HepG2 (cell line): ENCODE data around the gene C12orf43. TPM values are rescaled to one million over a fixed set of nuclear protein-coding genes. Genes with fewer than 3 reads are reported as not detected.

ENCODE experiments used
- ATAC-seq: fragments of 200-7000 bp; cut with Tn5 transposase; 3 replicates; pipeline ENCODE4 v1.9.1; 2020; ENCODE audit warnings: mild to moderate bottlenecking, moderate library complexity
- BruUV-seq: library from RNA; stranded (reverse); fragments of 400-500 nt; replicated peaks from 2 replicates; lab custom pipeline; 2021; lab: Mats Ljungman, UMichigan
- CTCF ChIA-PET: fragments of 300-600 bp; formaldehyde crosslinking; extraction: SDS; loops from one replicate; lab custom pipeline; 2021; ENCODE audit warnings: low total read pairs, inconsistent platforms, low intra/inter-chr PET ratio; lab: Yijun Ruan, JAX
- POLR2A ChIA-PET: fragments of 350-600 bp; sonication (Branson Sonifier 250); formaldehyde crosslinking; loops from one replicate; lab custom pipeline; 2020; ENCODE audit warnings: antibody characterized with exemption, inconsistent platforms; lab: Yijun Ruan, JAX
- DNase-seq: peaks from one replicate; pipeline ENCODE4 v3.0.0-alpha.2; 2015; ENCODE audit warnings: low spot score
- FAIRE-seq: peaks from 3 replicates; lab custom pipeline; 2011; peaks lifted over from hg19 to GRCh38; lab: Jason Lieb, UNC
- H2AFZ ChIP-seq: one replicate; pipeline ENCODE4 v1.6.1; 2011; ENCODE audit warnings: low read length, inconsistent platforms
- H3K27ac ChIP-seq: fragments of 300-600 bp; 3 replicates; pipeline ENCODE4 v1.8.0; 2011; ENCODE audit warnings: mixed run types, mild to moderate bottlenecking, mixed read lengths, low read length, inconsistent platforms; ENCODE audit not compliant: insufficient read depth; ENCODE audit errors: extremely low read length
- H3K27me3 ChIP-seq, 2 experiments: fragments of 200-600 bp in 1 of 2; 2 replicates in 1 of 2; 3 replicates in 1 of 2; pipeline versions ENCODE4 v1.6.0 to v1.8.0; 2011; ENCODE audit warnings: low read length in 2 of 2, mild to moderate bottlenecking in 2 of 2, moderate library complexity in 2 of 2, inconsistent platforms in 1 of 2; ENCODE audit not compliant: insufficient read depth in 2 of 2, control insufficient read depth in 1 of 2
- H3K36me3 ChIP-seq, 2 experiments: fragments of 200-600 bp in 1 of 2; replicated peaks in 1 of 2; 2 replicates in 1 of 2; 3 replicates in 1 of 2; pipeline versions ENCODE4 v1.5.1 to v1.8.0; 2011; ENCODE audit warnings: low read length in 2 of 2, inconsistent platforms in 1 of 2; ENCODE audit not compliant: insufficient read depth in 2 of 2, control insufficient read depth in 1 of 2
- H3K4me1 ChIP-seq: 2 replicates; pipeline ENCODE4 v1.5.1; 2012; ENCODE audit warnings: low read length, inconsistent platforms; ENCODE audit not compliant: insufficient read depth
- H3K4me2 ChIP-seq: 2 replicates; pipeline ENCODE4 v1.6.0; 2011; ENCODE audit warnings: low read depth, low read length, inconsistent platforms
- H3K4me3 ChIP-seq, 3 experiments: fragments of 200-600 bp in 1 of 3; sonication (generic), shearing (Covaris generic) in 1 of 3; replicated peaks in 1 of 3; 2 replicates each; pipeline ENCODE4 v1.5.1; 2011 to 2016; ENCODE audit warnings: low read length in 3 of 3, inconsistent platforms in 2 of 3, low read depth in 2 of 3, mild to moderate bottlenecking in 2 of 3, control low read depth in 1 of 3, mixed read lengths in 1 of 3; ENCODE audit not compliant: insufficient read depth in 1 of 3
- H3K79me2 ChIP-seq: one replicate; pipeline ENCODE4 v1.6.1; 2011; ENCODE audit warnings: low read length, inconsistent platforms; ENCODE audit not compliant: insufficient read depth
- H3K9ac ChIP-seq: 2 replicates; pipeline ENCODE4 v1.6.0; 2011; ENCODE audit warnings: mild to moderate bottlenecking, low read depth, low read length, inconsistent platforms; ENCODE audit not compliant: insufficient read depth
- H3K9me3 ChIP-seq: 2 replicates; pipeline ENCODE4 v1.5.1; 2012; ENCODE audit warnings: mild to moderate bottlenecking, low read length
- H4K20me1 ChIP-seq: 2 replicates; pipeline ENCODE4 v1.6.0; 2011; ENCODE audit warnings: inconsistent platforms, mild to moderate bottlenecking, low read length, moderate library complexity; ENCODE audit not compliant: insufficient read depth
- DNMT3B ChIP-seq: conservative IDR thresholded peaks from 2 replicates; pipeline ENCODE4 v1.6.1; 2016; ENCODE audit warnings: missing biosample characterization, control low read depth
- JARID2 ChIP-seq: sonication (generic); formaldehyde crosslinking; IDR thresholded peaks from 2 replicates; pipeline ENCODE4 v1.8.1; 2023; ENCODE audit warnings: missing genetic modification reagents, inconsistent platforms; ENCODE audit not compliant: insufficient replicate concordance
- NFRKB ChIP-seq: fragments of 450-650 bp; IDR thresholded peaks from 2 replicates; pipeline ENCODE4 v1.6.1; 2017
- PLRG1 ChIP-seq: fragments of 450-650 bp; conservative IDR thresholded peaks from 2 replicates; pipeline ENCODE4 v1.6.1; 2016
- RBM39 ChIP-seq: fragments of 200-400 bp; formaldehyde crosslinking; IDR thresholded peaks from one replicate; pipeline ENCODE4 v1.6.1; 2018; ENCODE audit warnings: antibody characterized with exemption, mild to moderate bottlenecking, low read depth, low read length; ENCODE audit not compliant: poor library complexity, severe bottlenecking
- SP4 ChIP-seq: sonication (generic); formaldehyde crosslinking; IDR thresholded peaks from 2 replicates; pipeline ENCODE4 v1.8.1; 2023; ENCODE audit warnings: mild to moderate bottlenecking, missing genetic modification reagents
- TBP ChIP-seq: sonication (generic); formaldehyde crosslinking; IDR thresholded peaks from 2 replicates; pipeline ENCODE4 v1.5.0; 2020; ENCODE audit warnings: missing genetic modification reagents
- TSC22D2 ChIP-seq: sonication (generic); formaldehyde crosslinking; IDR thresholded peaks from 2 replicates; pipeline ENCODE4 v1.5.1; 2020; ENCODE audit warnings: missing genetic modification reagents, mild to moderate bottlenecking, borderline replicate concordance
- ZC3H13 ChIP-seq: sonication (generic); formaldehyde crosslinking; IDR thresholded peaks from 2 replicates; pipeline ENCODE4 v1.8.1; 2023; ENCODE audit warnings: mild to moderate bottlenecking, missing genetic modification reagents, moderate library complexity
- ZFP62 ChIP-seq: sonication (generic); formaldehyde crosslinking; IDR thresholded peaks from 2 replicates; pipeline ENCODE4 v1.4.0; 2020; ENCODE audit warnings: missing genetic modification reagents
- ZNF569 ChIP-seq: sonication (generic); formaldehyde crosslinking; IDR thresholded peaks from 2 replicates; pipeline ENCODE4 v1.5.0; 2020; ENCODE audit warnings: mild to moderate bottlenecking, missing genetic modification reagents, moderate library complexity, borderline replicate concordance
- ZNF644 ChIP-seq: IDR thresholded peaks from 2 replicates; pipeline ENCODE4 v1.6.1; 2016; ENCODE audit warnings: low read depth
- WGBS: methylation state at CpG from one replicate; pipeline ENCODE4 v1.1.6; 2017; ENCODE audit warnings: low lambda C conversion rate; 5-methylcytosine and 5-hydroxymethylcytosine counted together
- in situ Hi-C: cut with HindIII; loops from 2 replicates; pipeline ENCODE4 v1.10.0; 2017; ENCODE audit warnings: low pct_unique_long_range_greater_than_20kb; ENCODE audit not compliant: extremely low pct_ligation_motif_present
- intact Hi-C: fragments of 100-400 bp; cut with micrococcal nuclease; formaldehyde crosslinking; loops from one replicate; pipeline ENCODE4 v1.10.0; 2022; ENCODE audit not compliant: unreplicated experiment
- polyA plus RNA-seq, 8 experiments: library from polyadenylated mRNA; depleted of rRNA in 3 of 8; stranded (reverse) in 7 of 8; unstranded in 1 of 8; fragments of >200 nt; fragmentation: Illumina TruSeq in 4 of 8; extraction: Trizol in 4 of 8; gene quantifications; 2 replicates each; pipeline versions ENCODE4 v1.2.1 to v1.2.3, GENCODE V29; 2011 to 2016; ENCODE audit warnings: low read depth in 4 of 8, missing spikeins in 1 of 8, mixed read lengths in 1 of 8; ENCODE audit not compliant: insufficient read depth in 1 of 8
- total RNA-seq, 5 experiments: library from RNA; depleted of rRNA; stranded (reverse); fragments of >200 nt; fragmentation: Illumina TruSeq; extraction: Trizol; gene quantifications; 2 replicates each; pipeline ENCODE4 v1.2.3, GENCODE V29; 2016; ENCODE audit warnings: low read depth in 1 of 5
- TF ChIP-seq, protein P1 (sequence below): sonication (generic); formaldehyde crosslinking; IDR thresholded peaks from 2 replicates; pipeline ENCODE4 v1.5.0; 2020; ENCODE audit warnings: missing genetic modification reagents, mild to moderate bottlenecking, borderline replicate concordance

Gene C12orf43
- total and polyA plus RNA-seq, 2 of the 13 experiments (the other 11 are each of a cell fraction or from before 2014, with no cell fraction given), result 7.9 to 11.1 TPM

DNA sequence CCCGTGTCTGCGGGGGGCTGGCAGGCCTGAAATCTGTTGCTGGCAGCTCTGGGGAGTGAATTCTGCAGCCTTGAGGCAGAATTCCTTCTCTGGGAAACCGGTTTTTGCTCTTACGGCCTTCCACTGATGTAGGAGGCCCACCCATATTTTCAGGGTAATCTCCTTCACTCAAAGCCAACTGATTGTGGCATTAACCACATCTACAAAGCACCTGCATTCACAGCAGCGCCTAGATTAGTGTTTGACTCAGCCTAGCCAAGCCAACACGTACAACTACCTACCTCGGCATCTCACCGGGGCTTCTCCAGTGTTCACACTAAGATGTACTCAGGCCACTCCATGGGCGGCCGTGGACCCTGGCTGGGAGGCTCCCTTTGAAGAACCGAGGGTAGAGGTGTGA, 15.8 kb downstream of the C12orf43 start:
- Histone ChIP-seq H2AFZ (no peak overlapping the region), H3K9ac (no peak overlapping the region), H3K27me3 (no peaks in the 10 kb centered on the region), H3K4me3 (no peak overlapping the region), H3K27ac (no peak overlapping the region), H3K79me2 (no peaks in the 10 kb centered on the region), H3K36me3 (peaks cover 49 to 91% of the 10 kb centered on the region in 2 experiments), H4K20me1 (0 out of 2 replicates have a peak, but pooled peaks cover 2% of the 10 kb centered on the region), H3K4me1 (peaks cover 16% of the 10 kb centered on the region; the same call in 1 of the 2 replicates), H3K9me3 (no peaks in the 10 kb centered on the region), H3K4me2 (no peak overlapping the region)
- intact Hi-C loops (no loop called here), in situ Hi-C loops (no loop called here)
- ChIA-PET CTCF (no interaction called here), POLR2A (interaction anchor here (0.7 to 6.7 kb wide), 4 partner anchors 16 to 297 kb away, joined by 3 to 114 read pairs (median 12); partner anchors contain the start of gene HNF1A)
- TF ChIP-seq TSC22D2 (CRISPR knock-in tag) (no peak), SP4 (CRISPR knock-in tag) (no peak), RBM39 (no peak), JARID2 (no peak), TBP (CRISPR knock-in tag) (no peak), DNMT3B (CRISPR knock-in tag) (no peak), ZNF569 (CRISPR knock-in tag) (no peak), ZFP62 (CRISPR knock-in tag) (no peak), PLRG1 (no peak), ZNF644 (CRISPR knock-in tag) (no peak), ZC3H13 (CRISPR knock-in tag) (no peak), NFRKB (no peak)
- TF ChIP-seq, protein P1, sequence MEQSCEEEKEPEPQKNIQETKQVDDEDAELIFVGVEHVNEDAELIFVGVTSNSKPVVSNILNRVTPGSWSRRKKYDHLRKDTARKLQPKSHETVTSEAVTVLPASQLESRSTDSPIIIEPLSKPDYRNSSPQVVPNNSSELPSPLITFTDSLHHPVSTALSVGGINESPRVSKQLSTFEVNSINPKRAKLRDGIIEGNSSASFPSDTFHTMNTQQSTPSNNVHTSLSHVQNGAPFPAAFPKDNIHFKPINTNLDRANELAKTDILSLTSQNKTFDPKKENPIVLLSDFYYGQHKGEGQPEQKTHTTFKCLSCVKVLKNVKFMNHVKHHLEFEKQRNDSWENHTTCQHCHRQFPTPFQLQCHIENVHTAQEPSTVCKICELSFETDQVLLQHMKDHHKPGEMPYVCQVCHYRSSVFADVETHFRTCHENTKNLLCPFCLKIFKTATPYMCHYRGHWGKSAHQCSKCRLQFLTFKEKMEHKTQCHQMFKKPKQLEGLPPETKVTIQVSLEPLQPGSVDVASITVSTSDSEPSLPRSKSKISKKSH (CRISPR knock-in tag), result no peak
- no peak for DNase-seq
- no TSS peak for BruUV-seq
- FAIRE-seq, result no peak
- 91% methylated on average over 9 of the region's 11 CpGs for WGBS
- no peak for ATAC-seq
